Astrocyte (in vitro differentiated cells and primary cell): ENCODE measurements around the gene CADM1. TPM values are rescaled to one million over a fixed set of nuclear protein-coding genes. Genes with fewer than 3 reads are reported as not detected.

Source experiments
- DNase-seq: peaks from one replicate; pipeline ENCODE4 v3.0.0-alpha.2; 2010; ENCODE audit warnings: low read depth
- FAIRE-seq: peaks from 2 replicates; lab custom pipeline; 2011; peaks lifted over from hg19 to GRCh38; lab: Jason Lieb, UNC
- H2AFZ ChIP-seq: 2 replicates; pipeline ENCODE4 v1.6.0; 2012; ENCODE audit warnings: low read depth, low read length, inconsistent platforms
- H3K27ac ChIP-seq: 2 replicates; pipeline ENCODE4 v1.5.1; 2011; ENCODE audit warnings: low read depth, low read length, inconsistent platforms
- H3K27me3 ChIP-seq: 2 replicates; pipeline ENCODE4 v1.6.0; 2011; ENCODE audit warnings: low read length, inconsistent platforms; ENCODE audit not compliant: insufficient read depth
- H3K36me3 ChIP-seq: 2 replicates; pipeline ENCODE4 v1.5.1; 2011; ENCODE audit warnings: low read length, inconsistent platforms; ENCODE audit not compliant: insufficient read depth
- H3K4me1 ChIP-seq: 2 replicates; pipeline ENCODE4 v1.5.1; 2011; ENCODE audit warnings: low read length, inconsistent platforms; ENCODE audit not compliant: insufficient read depth
- H3K4me2 ChIP-seq: 2 replicates; pipeline ENCODE4 v1.6.0; 2012; ENCODE audit warnings: low read length, inconsistent platforms
- H3K4me3 ChIP-seq: 2 replicates; pipeline ENCODE4 v1.5.1; 2011; ENCODE audit warnings: low read depth, mild to moderate bottlenecking, low read length, inconsistent platforms; ENCODE audit not compliant: insufficient read depth
- H3K79me2 ChIP-seq: 2 replicates; pipeline ENCODE4 v1.6.0; 2012; ENCODE audit warnings: mild to moderate bottlenecking, low read length, inconsistent platforms; ENCODE audit not compliant: insufficient read depth
- H3K9ac ChIP-seq: 2 replicates; pipeline ENCODE4 v1.6.0; 2012; ENCODE audit warnings: mild to moderate bottlenecking, low read length, inconsistent platforms
- H3K9me3 ChIP-seq: 2 replicates; pipeline ENCODE4 v1.5.1; 2012; ENCODE audit warnings: low read depth, mild to moderate bottlenecking, low read length, inconsistent platforms; ENCODE audit not compliant: insufficient read depth
- H4K20me1 ChIP-seq: 2 replicates; pipeline ENCODE4 v1.6.0; 2012; ENCODE audit warnings: low read length, inconsistent platforms; ENCODE audit not compliant: insufficient read depth
- H3K27ac Mint-ChIP-seq: one replicate; pipeline ENCODE4 v1.8.0; 2021; ENCODE audit warnings: mild to moderate bottlenecking, mixed read lengths; ENCODE audit not compliant: unreplicated experiment
- H3K27me3 Mint-ChIP-seq: one replicate; pipeline ENCODE4 v1.8.0; 2021; ENCODE audit warnings: low read depth, mixed read lengths; ENCODE audit not compliant: unreplicated experiment
- H3K36me3 Mint-ChIP-seq: one replicate; pipeline ENCODE4 v1.8.0; 2021; ENCODE audit warnings: low read depth, mixed read lengths; ENCODE audit not compliant: unreplicated experiment
- H3K4me1 Mint-ChIP-seq: one replicate; pipeline ENCODE4 v1.8.0; 2021; ENCODE audit warnings: low read depth, mixed read lengths; ENCODE audit not compliant: unreplicated experiment
- H3K4me3 Mint-ChIP-seq: one replicate; pipeline ENCODE4 v1.8.0; 2021; ENCODE audit warnings: mild to moderate bottlenecking, moderate library complexity, mixed read lengths; ENCODE audit not compliant: unreplicated experiment
- H3K9me3 Mint-ChIP-seq: one replicate; pipeline ENCODE4 v1.8.0; 2021; ENCODE audit warnings: mild to moderate bottlenecking, mixed read lengths; ENCODE audit not compliant: unreplicated experiment
- CTCF ChIP-seq: IDR thresholded peaks from 2 replicates; pipeline ENCODE4 v1.5.1; 2011; ENCODE audit warnings: low read depth, mild to moderate bottlenecking, inconsistent platforms, low read length, moderate library complexity; ENCODE audit not compliant: insufficient read depth
- EZH2 ChIP-seq: IDR thresholded peaks from 2 replicates; pipeline ENCODE4 v1.6.1; 2012; ENCODE audit warnings: mild to moderate bottlenecking, low read length, inconsistent platforms; ENCODE audit not compliant: insufficient read depth
- total RNA-seq: library from RNA; stranded (reverse); gene quantifications from 2 replicates; pipeline ENCODE4 v1.2.1, GENCODE V29; 2021

The CADM1 gene
- total RNA-seq, 1 donor from 2014 or later = 414 TPM

GRCh38 chr11:115548878-115549528 is 44.8 kb upstream of the CADM1 start:
- H3K36me3 Mint-ChIP-seq = no peaks in the 10 kb centered on the region
- no peak overlapping the region for H3K4me3 Mint-ChIP-seq
- H2AFZ ChIP-seq = no peak overlapping the region
- H3K36me3 ChIP-seq = no peaks in the 10 kb centered on the region
- H3K9me3 ChIP-seq = no peaks in the 10 kb centered on the region
- H3K79me2 ChIP-seq = no peaks in the 10 kb centered on the region
- H3K27ac ChIP-seq = no peak overlapping the region
- no peak for DNase-seq
- no peak overlapping the region for H3K4me3 ChIP-seq
- peaks cover 9% of the 10 kb centered on the region for H3K27me3 Mint-ChIP-seq
- H3K4me1 ChIP-seq = no peaks in the 10 kb centered on the region
- no peak for FAIRE-seq
- H3K4me2 ChIP-seq = no peak overlapping the region
- H3K27ac Mint-ChIP-seq = no peak overlapping the region
- H3K9ac ChIP-seq = no peak overlapping the region
- H3K9me3 Mint-ChIP-seq = no peaks in the 10 kb centered on the region
- TF ChIP-seq EZH2 (no peak), CTCF (no peak)
- H3K27me3 ChIP-seq = no peaks in the 10 kb centered on the region
- H4K20me1 ChIP-seq = no peaks in the 10 kb centered on the region
- peaks cover 13% of the 10 kb centered on the region for H3K4me1 Mint-ChIP-seq

DNA sequence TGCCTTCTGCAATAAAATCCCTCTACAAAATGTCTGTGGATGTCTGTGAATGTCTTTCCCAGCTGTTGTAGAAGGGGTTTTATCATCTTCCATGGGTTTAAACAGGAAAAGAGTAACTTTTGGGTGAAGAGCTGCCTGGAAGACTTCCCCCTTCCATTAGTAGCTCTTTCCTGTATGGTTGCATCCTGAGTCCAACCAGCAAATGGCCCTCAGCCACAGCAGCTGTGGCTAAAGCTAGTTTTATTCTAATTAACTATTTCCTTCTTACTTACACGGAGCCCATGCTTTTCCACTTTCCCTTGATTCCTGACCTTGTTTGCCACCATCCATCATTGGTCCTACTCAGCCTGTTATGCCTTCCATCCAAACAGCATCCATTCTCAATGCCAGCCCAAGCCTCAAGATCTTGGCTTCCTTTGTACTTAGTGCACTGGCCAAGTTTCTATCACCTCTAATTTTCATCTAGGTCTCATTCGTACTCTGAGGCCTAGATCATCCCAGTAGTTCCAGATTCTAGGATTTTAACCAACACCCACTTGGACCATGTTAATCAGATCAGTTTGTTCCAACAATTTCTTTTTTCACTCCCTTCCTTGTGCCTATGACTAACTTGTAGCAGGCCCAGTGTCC is 41.5 kb upstream of the CADM1 start:
- H3K4me1 ChIP-seq = no peaks in the 10 kb centered on the region
- H3K27me3 Mint-ChIP-seq = peaks cover 17% of the 10 kb centered on the region
- no peak for FAIRE-seq
- no peak overlapping the region for H3K4me3 Mint-ChIP-seq
- H3K27ac Mint-ChIP-seq = no peak overlapping the region
- H3K4me3 ChIP-seq = no peak overlapping the region
- H3K9me3 ChIP-seq = no peaks in the 10 kb centered on the region
- TF ChIP-seq CTCF = no peak
- H3K36me3 ChIP-seq = no peaks in the 10 kb centered on the region
- H3K79me2 ChIP-seq = no peaks in the 10 kb centered on the region
- no peak for DNase-seq
- H2AFZ ChIP-seq = no peak overlapping the region
- peaks cover 13% of the 10 kb centered on the region for H3K4me1 Mint-ChIP-seq
- H3K9me3 Mint-ChIP-seq = no peaks in the 10 kb centered on the region
- H3K27me3 ChIP-seq = no peaks in the 10 kb centered on the region
- H3K9ac ChIP-seq = no peak overlapping the region
- H4K20me1 ChIP-seq = no peaks in the 10 kb centered on the region
- no peak overlapping the region for H3K27ac ChIP-seq
- H3K36me3 Mint-ChIP-seq = no peaks in the 10 kb centered on the region
- H3K4me2 ChIP-seq = no peak overlapping the region

DNA sequence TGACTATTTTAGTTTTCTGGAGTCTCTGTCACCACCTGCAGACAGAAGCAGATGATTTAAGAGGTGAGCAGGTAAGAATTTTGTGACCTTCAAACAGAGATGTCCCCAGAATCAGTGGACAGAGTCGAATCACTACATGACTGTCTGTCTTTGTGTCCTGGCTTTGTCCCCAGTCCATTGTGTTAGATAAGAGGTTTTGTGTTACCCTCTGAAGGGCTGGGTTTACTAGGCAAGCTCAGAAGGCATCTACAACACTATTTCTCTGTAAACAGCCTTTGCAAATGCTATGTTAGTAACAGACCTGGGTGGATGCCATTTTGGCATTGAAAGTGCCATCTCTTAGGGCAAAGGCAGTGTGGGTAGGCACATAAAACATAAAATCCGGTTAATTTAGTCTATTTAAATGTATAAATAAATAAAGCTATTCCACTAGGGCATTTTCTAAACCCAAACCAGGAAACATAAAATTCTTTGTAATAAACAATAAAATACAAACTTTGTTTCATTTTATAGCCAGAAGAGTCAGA is 40.3 kb upstream of the CADM1 start:
- FAIRE-seq = no peak

More for the DNA sequence above, 40.3 kb upstream of the CADM1 start:
- H3K36me3 ChIP-seq = no peaks in the 10 kb centered on the region
- TF ChIP-seq CTCF = no peak
- TF ChIP-seq EZH2 = no peak
- H3K4me3 Mint-ChIP-seq = no peak overlapping the region
- no peaks in the 10 kb centered on the region for H3K27me3 ChIP-seq
- H3K27ac Mint-ChIP-seq = no peak overlapping the region
- H3K27me3 Mint-ChIP-seq = peaks cover 17% of the 10 kb centered on the region
- no peaks in the 10 kb centered on the region for H3K4me1 ChIP-seq
- DNase-seq = no peak
- H4K20me1 ChIP-seq = no peaks in the 10 kb centered on the region
- no peaks in the 10 kb centered on the region for H3K9me3 ChIP-seq
- H3K79me2 ChIP-seq = no peaks in the 10 kb centered on the region
- no peak overlapping the region for H3K9ac ChIP-seq
- H3K4me2 ChIP-seq = no peak overlapping the region
- peaks cover 4% of the 10 kb centered on the region for H3K4me1 Mint-ChIP-seq
- no peak overlapping the region for H3K4me3 ChIP-seq
- H2AFZ ChIP-seq = no peak overlapping the region
- no peak overlapping the region for H3K27ac ChIP-seq
- peaks cover 3% of the 10 kb centered on the region for H3K9me3 Mint-ChIP-seq
- no peaks in the 10 kb centered on the region for H3K36me3 Mint-ChIP-seq
